H1 (cell line): ENCODE measurements around the gene NT5DC3. TPM values are rescaled to one million over a fixed set of nuclear protein-coding genes. Genes with fewer than 3 reads are reported as not detected.

Experiments used
- CTCF ChIA-PET: fragments of 300-600 bp; sonication (Branson Sonifier 250); formaldehyde crosslinking; loops from one replicate; lab custom pipeline; 2021; ENCODE audit not compliant: partially characterized antibody; lab: Charles Lee
- POLR2A ChIA-PET: fragments of 300-600 bp; sonication (Branson Sonifier 250); formaldehyde crosslinking; loops from one replicate; lab custom pipeline; 2021; ENCODE audit warnings: inconsistent platforms; ENCODE audit not compliant: partially characterized antibody; lab: Charles Lee
- DNase-seq, 2 experiments: peaks; one replicate each; pipeline versions ENCODE4 v3.0.0 to v3.0.0-alpha.2; 2010 to 2022; ENCODE audit warnings: low spot score in 2 of 2, low read depth in 1 of 2, mixed read lengths in 1 of 2
- FAIRE-seq: peaks from 2 replicates; lab custom pipeline; 2011; peaks lifted over from hg19 to GRCh38; lab: Jason Lieb, UNC
- H2AFZ ChIP-seq: 2 replicates; pipeline ENCODE4 v1.8.1; 2012; ENCODE audit warnings: low read length, inconsistent platforms
- H2AK5ac ChIP-seq: 2 replicates; pipeline ENCODE4 v1.6.1; 2013; ENCODE audit warnings: low read depth, low read length
- H2BK120ac ChIP-seq: replicated peaks from 2 replicates; pipeline ENCODE3; 2013; ENCODE audit warnings: low read depth, low read length, inconsistent platforms
- H2BK12ac ChIP-seq: 2 replicates; pipeline ENCODE4 v1.6.1; 2013; ENCODE audit warnings: low read depth, low read length
- H2BK15ac ChIP-seq: 2 replicates; pipeline ENCODE4 v1.6.1; 2013; ENCODE audit warnings: low read length
- H2BK20ac ChIP-seq: 2 replicates; pipeline ENCODE4 v1.6.1; 2013; ENCODE audit warnings: low read length
- H2BK5ac ChIP-seq: 2 replicates; pipeline ENCODE4 v1.6.1; 2013; ENCODE audit warnings: low read depth, low read length
- H3K14ac ChIP-seq: 2 replicates; pipeline ENCODE4 v1.6.1; 2013; ENCODE audit warnings: inconsistent platforms; ENCODE audit not compliant: insufficient read length
- H3K18ac ChIP-seq: 2 replicates; pipeline ENCODE4 v1.6.1; 2013; ENCODE audit warnings: low read length; ENCODE audit errors: extremely low read depth
- H3K23ac ChIP-seq: 2 replicates; pipeline ENCODE4 v1.6.1; 2013; ENCODE audit warnings: inconsistent platforms; ENCODE audit not compliant: insufficient read length
- H3K23me2 ChIP-seq: 2 replicates; pipeline ENCODE4 v1.6.1; 2013; ENCODE audit warnings: low read depth, low read length
- H3K27ac ChIP-seq: 2 replicates; pipeline ENCODE4 v1.6.1; 2011; ENCODE audit warnings: low read depth, low read length, inconsistent platforms
- H3K27me3 ChIP-seq, 4 experiments: replicated peaks in 1 of 4; 1 replicate in 1 of 4; 2 replicates in 3 of 4; pipeline versions ENCODE4 v1.6.1 to v1.8.1; 2011 to 2013; ENCODE audit warnings: low read length in 3 of 4, mild to moderate bottlenecking in 3 of 4, inconsistent platforms in 2 of 4, mixed read lengths in 2 of 4, moderate library complexity in 1 of 4; ENCODE audit not compliant: control insufficient read depth in 3 of 4, insufficient read depth in 3 of 4; ENCODE audit errors: extremely low read depth in 1 of 4
- H3K36me3 ChIP-seq, 4 experiments: 2 replicates each; pipeline versions ENCODE4 v1.6.1 to v1.8.1; 2011 to 2013; ENCODE audit warnings: mild to moderate bottlenecking in 4 of 4, low read length in 3 of 4, moderate library complexity in 2 of 4, control low read depth in 1 of 4, inconsistent platforms in 1 of 4; ENCODE audit not compliant: insufficient read depth in 4 of 4, control insufficient read depth in 2 of 4
- H3K4ac ChIP-seq: replicated peaks from 2 replicates; pipeline ENCODE3; 2013; ENCODE audit warnings: low read length, low read depth, mixed read lengths, inconsistent platforms; ENCODE audit not compliant: insufficient read length
- H3K4me1 ChIP-seq, 4 experiments: replicated peaks in 1 of 4; 1 replicate in 1 of 4; 2 replicates in 3 of 4; pipeline versions ENCODE4 v1.6.1 to v1.8.1; 2011 to 2013; ENCODE audit warnings: low read length in 3 of 4, inconsistent platforms in 2 of 4, mixed read lengths in 1 of 4; ENCODE audit not compliant: insufficient read depth in 4 of 4, control insufficient read depth in 3 of 4
- H3K4me2 ChIP-seq, 2 experiments: 2 replicates each; pipeline versions ENCODE4 v1.6.1 to v1.8.1; 2011 to 2013; ENCODE audit warnings: low read depth in 2 of 2, low read length in 2 of 2, control low read depth in 1 of 2, inconsistent platforms in 1 of 2, mild to moderate bottlenecking in 1 of 2; ENCODE audit not compliant: insufficient read depth in 1 of 2
- H3K4me3 ChIP-seq, 4 experiments: fragments of 200-600, 300-600 bp in 1 of 4; sonication (generic), shearing (Covaris generic), sonication (Bioruptor Twin) in 1 of 4; 2 replicates each; pipeline versions ENCODE4 v1.5.1 to v1.8.1; 2011 to 2016; ENCODE audit warnings: low read length in 4 of 4, low read depth in 3 of 4, control low read depth in 2 of 4, inconsistent platforms in 2 of 4, mild to moderate bottlenecking in 2 of 4, mixed read lengths in 1 of 4, moderate library complexity in 1 of 4; ENCODE audit not compliant: insufficient read depth in 2 of 4; ENCODE audit errors: extremely low read depth in 1 of 4
- H3K56ac ChIP-seq: replicated peaks from 2 replicates; pipeline ENCODE3; 2013; ENCODE audit warnings: low read depth, mild to moderate bottlenecking, mixed read lengths, low read length, inconsistent platforms; ENCODE audit not compliant: insufficient read length
- H3K79me1 ChIP-seq: 2 replicates; pipeline ENCODE4 v1.6.1; 2013; ENCODE audit warnings: low read depth, low read length, control low read depth
- H3K79me2 ChIP-seq, 2 experiments: 2 replicates each; pipeline versions ENCODE4 v1.6.1 to v1.8.1; 2012 to 2013; ENCODE audit warnings: low read length in 2 of 2, mild to moderate bottlenecking in 2 of 2, inconsistent platforms in 1 of 2; ENCODE audit not compliant: insufficient read depth in 2 of 2, control insufficient read depth in 1 of 2
- H3K9ac ChIP-seq, 4 experiments: replicated peaks in 1 of 4; 1 replicate in 1 of 4; 2 replicates in 3 of 4; pipeline versions ENCODE4 v1.6.1 to v1.8.1; 2011 to 2013; ENCODE audit warnings: low read depth in 3 of 4, low read length in 3 of 4, control low read depth in 2 of 4, mild to moderate bottlenecking in 2 of 4, moderate library complexity in 2 of 4, inconsistent platforms in 1 of 4; ENCODE audit errors: extremely low read depth in 1 of 4
- H3K9me3 ChIP-seq, 2 experiments: 2 replicates each; pipeline versions ENCODE4 v1.6.1 to v1.8.1; 2012 to 2013; ENCODE audit warnings: mild to moderate bottlenecking in 2 of 2, moderate library complexity in 2 of 2, control low read depth in 1 of 2, inconsistent platforms in 1 of 2, low read depth in 1 of 2, low read length in 1 of 2, mixed read lengths in 1 of 2; ENCODE audit not compliant: insufficient read depth in 2 of 2
- H4K20me1 ChIP-seq, 2 experiments: replicated peaks in 1 of 2; 2 replicates each; pipeline versions ENCODE3 to v1.8.1; 2011 to 2013; ENCODE audit warnings: inconsistent platforms in 2 of 2, low read length in 2 of 2, mild to moderate bottlenecking in 1 of 2; ENCODE audit not compliant: insufficient read depth in 2 of 2, control insufficient read depth in 1 of 2
- H4K5ac ChIP-seq: 2 replicates; pipeline ENCODE4 v1.6.1; 2013; ENCODE audit warnings: low read length, low read depth, mixed read lengths, inconsistent platforms; ENCODE audit not compliant: insufficient read length
- H4K8ac ChIP-seq: 2 replicates; pipeline ENCODE4 v1.8.0; 2013; ENCODE audit warnings: mild to moderate bottlenecking, moderate library complexity, low read length, inconsistent platforms; ENCODE audit not compliant: insufficient read depth; ENCODE audit errors: extremely low read depth
- H4K91ac ChIP-seq: replicated peaks from 2 replicates; pipeline ENCODE3; 2013; ENCODE audit warnings: low read length, mixed read lengths, inconsistent platforms; ENCODE audit not compliant: insufficient read length
- CREB1 ChIP-seq: IDR thresholded peaks from 2 replicates; pipeline ENCODE4 v1.6.1; 2012; ENCODE audit warnings: inconsistent platforms
- KDM4A ChIP-seq: IDR thresholded peaks from one replicate; pipeline ENCODE4 v1.7.1; 2012; ENCODE audit warnings: low read depth, mild to moderate bottlenecking, moderate library complexity, low read length, inconsistent platforms; ENCODE audit not compliant: severe bottlenecking
- PHF8 ChIP-seq: fragments of 200-600 bp; sonication (generic); conservative IDR thresholded peaks from 2 replicates; pipeline ENCODE4 v1.7.1; 2012; ENCODE audit warnings: low read depth, mild to moderate bottlenecking, inconsistent platforms, low read length, moderate library complexity
- SIX5 ChIP-seq: IDR thresholded peaks from 2 replicates; pipeline ENCODE4 v1.6.1; 2011; ENCODE audit warnings: mild to moderate bottlenecking, low read depth, low read length
- TBP ChIP-seq: IDR thresholded peaks from 2 replicates; pipeline ENCODE4 v1.6.1; 2011; ENCODE audit warnings: low read depth, low read length, improper control_type of control experiment
- WGBS, 2 experiments: shearing (Covaris generic) in 1 of 2; methylation state at CpG; one replicate each; pipeline versions ENCODE4 v1.1.6 to v1.1.7; 2013 to 2015; ENCODE audit warnings: low lambda C conversion rate in 2 of 2, mixed read lengths in 2 of 2, inconsistent platforms in 1 of 2, low coverage in 1 of 2, missing lambda C conversion rate in 1 of 2; ENCODE audit not compliant: insufficient replicate concordance in 2 of 2, insufficient coverage in 1 of 2, insufficient read length in 1 of 2; ENCODE audit errors: extremely low coverage in 1 of 2, missing lambda C conversion rate in 1 of 2; 5-methylcytosine and 5-hydroxymethylcytosine counted together
- polyA plus RNA-seq, 7 experiments: library from polyadenylated mRNA; depleted of rRNA in 3 of 7; stranded (reverse) in 5 of 7; unstranded in 2 of 7; fragments of >200 nt in 5 of 7; fragments of 200-250 nt in 2 of 7; gene quantifications; 1 replicate in 5 of 7; 2 replicates in 1 of 7; 4 replicates in 1 of 7; pipeline versions ENCODE4 v1.2.1 to v1.2.3, GENCODE V29; 2011 to 2013; ENCODE audit warnings: missing spikeins in 2 of 7, mixed read lengths in 2 of 7
- total RNA-seq: library from RNA; stranded (reverse); fragmentation: NEBNext Ultra II Directional; extraction: Animal tissue kit (Norgen Biotek cat#: 25700); gene quantifications from 2 replicates; pipeline ENCODE4 v1.2.1, GENCODE V29; 2021

The NT5DC3 gene
- total and polyA plus RNA-seq, 2 of the 8 experiments (the other 6 are each of a cell fraction or from before 2014, with no cell fraction given) = 5.4 to 14.8 TPM

DNA sequence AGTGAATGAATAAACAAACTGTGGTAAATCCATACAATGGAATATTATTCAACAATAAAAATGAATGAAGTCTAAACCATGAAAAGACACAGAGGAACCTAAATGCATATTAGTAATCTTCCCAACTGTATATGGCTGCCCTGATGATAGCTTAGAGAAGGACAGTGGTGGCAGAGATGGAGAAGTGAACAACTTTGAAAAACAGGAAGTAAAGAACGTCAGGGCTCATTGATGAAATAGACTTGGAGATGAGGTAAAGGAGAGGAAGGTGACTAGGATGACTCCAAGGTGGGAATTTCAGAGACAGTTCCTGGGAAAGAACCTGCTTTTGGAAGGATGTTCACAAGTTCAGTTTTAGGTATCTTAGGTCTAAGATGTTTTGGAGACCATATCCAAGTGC is 36.3 kb upstream of the NT5DC3 start:
- no peak overlapping the region for H4K8ac ChIP-seq
- DNase-seq (no peak), FAIRE-seq (no peak)
- CTCF ChIA-PET = interaction anchor here (0.7 to 2.9 kb wide), 11 partner anchors 9 to 232 kb away, joined by 3 to 8 read pairs (median 6); no protein-coding TSS in a partner anchor
- no peaks in the 10 kb centered on the region for H3K79me1 ChIP-seq
- no peak overlapping the region for H3K4me3 ChIP-seq
- H4K20me1 ChIP-seq = no peaks in the 10 kb centered on the region
- no peaks in the 10 kb centered on the region for H3K4me1 ChIP-seq
- H4K91ac ChIP-seq = no peak overlapping the region
- H3K18ac ChIP-seq = no peak overlapping the region
- 80% methylated on average over 1 of the region's 1 CpG; no CpG with 5 or more reads in 1 of the 2 experiments for WGBS, 2 experiments
- H2BK5ac ChIP-seq = no peak overlapping the region
- H3K56ac ChIP-seq = no peak overlapping the region
- H3K23me2 ChIP-seq = no peaks in the 10 kb centered on the region
- H3K36me3 ChIP-seq = no peaks in the 10 kb centered on the region
- H2AK5ac ChIP-seq = no peak overlapping the region
- no peak overlapping the region for H3K4me2 ChIP-seq
- H3K27me3 ChIP-seq = no peaks in the 10 kb centered on the region
- H2BK20ac ChIP-seq = no peak overlapping the region
- H3K4ac ChIP-seq = no peak overlapping the region
- no peak overlapping the region for H3K14ac ChIP-seq
- no peak overlapping the region for H2AFZ ChIP-seq
- no peak overlapping the region for H2BK12ac ChIP-seq
- H4K5ac ChIP-seq = no peak overlapping the region
- POLR2A ChIA-PET = no interaction called here
- no peak overlapping the region for H2BK120ac ChIP-seq
- H3K9ac ChIP-seq = no peak overlapping the region
- no peak overlapping the region for H3K27ac ChIP-seq
- no peak for TF ChIP-seq TBP
- no peak for TF ChIP-seq CREB1
- no peak for TF ChIP-seq PHF8
- no peak for TF ChIP-seq KDM4A
- no peak for TF ChIP-seq SIX5
- H3K9me3 ChIP-seq = no peaks in the 10 kb centered on the region
- no peaks in the 10 kb centered on the region for H3K79me2 ChIP-seq
- no peak overlapping the region for H3K23ac ChIP-seq
- H2BK15ac ChIP-seq = no peak overlapping the region
